H4 (cell line): ENCODE data around the gene CACNA1A. TPM values are rescaled to one million over a fixed set of nuclear protein-coding genes. Genes with fewer than 3 reads are reported as not detected.
"Not testable (repeated sequence)": the region's sequence is repeated elsewhere in the genome, so short reads cannot be mapped to it uniquely, and the experiment has no call there.

Experiments used
- DNase-seq: peaks from one replicate; pipeline ENCODE4 v3.0.0-alpha.2; 2015; ENCODE audit warnings: low spot score
- total RNA-seq: library from RNA; depleted of rRNA; stranded (reverse); fragments of >200 nt; shearing (Covaris generic); gene quantifications from 2 replicates; pipeline ENCODE4 v1.2.3, GENCODE V29; 2014

CACNA1A gene
- total RNA-seq, 1 experiment from 2014 or later, result 0.08 TPM

DNA sequence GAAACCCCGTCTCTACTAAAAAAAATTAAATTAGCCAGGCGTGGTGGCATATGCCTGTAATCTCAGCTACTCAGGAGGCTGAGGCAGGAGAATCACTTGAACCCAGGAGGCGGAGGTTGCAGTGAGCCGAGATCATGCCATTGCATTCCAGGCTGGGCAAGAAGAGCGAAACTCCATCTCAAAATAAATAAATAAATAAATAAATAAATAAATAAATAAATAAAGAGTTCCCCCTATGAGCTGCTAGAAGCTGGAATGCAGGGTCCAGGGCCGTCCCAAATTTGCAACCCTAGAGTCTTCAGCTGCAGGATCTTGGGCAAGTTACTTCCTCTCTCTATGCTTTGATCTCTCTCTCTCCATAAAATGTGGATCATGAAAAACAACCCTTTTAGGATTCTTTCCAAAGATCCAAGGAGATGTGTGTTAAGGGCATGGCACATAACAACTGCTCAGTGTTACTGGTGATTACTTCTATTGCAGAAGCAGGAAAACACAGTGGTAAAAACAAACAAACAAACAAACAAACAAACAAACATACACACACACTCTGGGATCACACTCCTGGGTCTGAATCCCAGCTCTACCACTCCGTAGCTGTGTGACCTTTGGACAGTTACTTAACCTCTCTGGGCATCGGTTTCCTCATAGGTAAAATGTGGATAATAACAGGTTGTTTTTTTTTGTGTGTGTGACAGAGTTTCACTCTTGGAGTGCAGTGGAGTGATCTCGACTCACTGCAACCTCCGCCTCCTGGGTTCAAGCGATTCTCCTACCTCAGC is 78.8 kb downstream of the CACNA1A start:
- no peak for DNase-seq

DNA sequence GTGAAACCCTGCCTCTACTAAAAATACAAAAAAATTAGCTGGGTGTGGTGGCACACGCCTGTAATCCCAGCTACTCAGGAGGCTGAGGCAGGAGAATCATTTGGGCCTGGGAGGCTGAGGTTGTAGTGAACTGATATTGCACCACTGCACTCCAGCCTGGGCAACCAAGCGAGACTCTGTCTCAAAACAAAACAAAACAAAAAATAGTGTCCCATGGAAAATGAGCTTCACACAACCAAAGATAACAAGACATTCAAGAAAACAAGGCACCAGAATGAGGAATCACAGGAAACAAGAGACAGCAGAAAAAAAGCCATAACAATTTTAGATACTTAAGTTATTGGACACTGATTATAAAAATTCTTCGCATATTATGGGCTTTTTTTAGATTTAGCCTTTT is 80.4 kb downstream of the CACNA1A start:
- DNase-seq, result not testable (repeated sequence)

DNA sequence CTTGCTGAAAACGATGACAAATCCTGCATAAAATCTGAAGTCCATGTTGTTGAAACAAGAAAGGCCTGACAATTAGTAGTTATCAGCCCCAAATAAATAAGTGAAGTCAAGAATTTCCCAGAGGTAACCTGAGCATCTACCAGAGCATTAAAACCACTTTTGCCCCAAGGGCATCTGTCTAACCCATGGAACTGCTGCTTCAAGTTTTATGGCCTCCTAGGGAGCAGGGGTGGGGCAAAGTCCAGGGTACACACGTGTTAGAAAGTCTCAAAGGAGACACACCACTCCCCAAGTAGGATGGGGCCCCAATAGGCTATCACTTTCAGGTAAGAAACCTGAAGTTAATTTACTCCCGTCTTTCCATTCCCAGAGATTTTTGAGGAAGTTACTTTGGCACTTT is 81.1 kb downstream of the CACNA1A start:
- no peak for DNase-seq

DNA sequence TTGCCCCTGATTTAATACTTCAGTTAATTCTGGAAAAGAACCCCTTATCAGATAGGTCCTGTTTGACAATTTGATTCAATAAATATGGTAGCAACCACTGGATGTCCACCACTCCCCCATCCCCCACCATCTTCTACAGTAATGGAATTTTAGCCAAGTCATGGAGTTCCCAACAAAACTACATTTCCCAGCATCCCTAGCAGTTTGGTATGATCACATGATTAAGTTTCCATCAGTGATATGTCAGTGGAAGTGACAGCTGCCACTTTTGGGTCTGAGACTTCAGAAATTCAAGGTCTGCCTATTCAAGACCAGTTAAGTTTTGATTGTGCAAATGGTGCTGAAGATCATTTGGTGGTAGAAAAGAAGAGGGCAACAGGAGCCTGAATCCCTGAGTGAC is 85.5 kb downstream of the CACNA1A start:
- DNase-seq, result no peak

GRCh38 chr19:13417054-13417453 is 89.2 kb downstream of the CACNA1A start:
- no peak for DNase-seq

GRCh38 chr19:13411899-13412298 is 94.4 kb downstream of the CACNA1A start:
- no peak for DNase-seq

DNA sequence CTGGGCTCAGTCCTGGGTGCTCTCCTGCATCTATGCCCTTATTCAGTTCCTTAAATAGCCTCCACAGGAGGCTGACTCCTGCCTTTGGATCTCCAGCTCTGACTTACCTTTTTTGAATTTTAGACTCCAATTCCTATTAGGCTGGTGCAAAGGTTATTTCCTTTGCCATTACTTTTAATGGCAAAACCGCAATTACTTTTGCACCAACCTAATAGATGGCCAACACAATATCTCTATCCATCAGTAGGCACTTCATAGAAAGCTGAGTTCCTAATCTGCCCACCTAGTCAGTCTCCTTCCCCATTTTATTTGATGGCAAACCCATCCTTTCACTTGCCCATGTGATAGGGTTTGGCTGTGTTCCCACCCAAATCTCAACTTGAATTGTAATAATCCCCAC is 95.3 kb downstream of the CACNA1A start:
- no peak for DNase-seq

- no peak for DNase-seq
Measured at GRCh38 chr19:13408889-13409518, 97.3 kb downstream of the CACNA1A start.

DNA sequence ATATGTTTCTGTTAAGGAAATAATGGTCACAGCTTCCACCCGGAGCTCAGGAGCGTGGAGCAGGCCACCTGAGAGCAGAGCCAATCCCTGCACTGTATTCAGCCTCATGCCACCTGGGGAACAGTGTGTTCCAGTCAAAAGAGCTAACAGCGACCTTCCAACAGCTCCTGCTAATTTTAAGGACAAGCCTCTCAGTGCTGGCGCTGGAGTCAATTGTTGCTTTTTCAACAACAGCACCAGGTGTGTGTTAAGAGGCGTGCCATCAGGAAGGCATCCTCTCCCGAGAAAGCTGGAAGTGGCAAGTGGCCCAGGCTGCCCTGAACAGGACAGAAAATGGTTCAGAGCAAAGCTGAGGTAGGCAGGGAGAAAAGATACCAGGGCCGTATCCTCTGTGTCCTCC is 102.0 kb downstream of the CACNA1A start:
- no peak for DNase-seq

DNA sequence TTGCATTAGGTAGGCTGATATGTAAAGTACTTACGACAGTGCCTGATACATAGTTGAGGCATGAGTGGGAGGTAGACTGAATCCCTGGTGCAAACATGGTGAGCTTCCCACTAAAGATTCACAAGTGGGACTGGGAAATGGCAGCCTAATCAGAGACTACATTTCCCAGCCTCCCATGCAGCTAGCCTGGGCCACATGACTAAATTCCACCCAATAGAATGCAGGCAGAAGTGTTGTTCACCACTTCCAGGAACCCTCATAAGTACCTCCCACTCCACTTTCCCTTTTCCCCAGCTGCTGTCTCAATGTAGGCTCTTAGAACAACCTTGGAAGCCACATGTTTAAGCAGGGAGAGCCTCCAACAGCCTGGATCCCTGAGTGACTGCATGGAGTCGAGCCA is 104.9 kb downstream of the CACNA1A start:
- DNase-seq, result peak; percentile 57

GRCh38 chr19:13400296-13400695 is 106.0 kb downstream of the CACNA1A start:
- DNase-seq, result no peak

- no peak for DNase-seq
Measured at GRCh38 chr19:13399746-13400145, 106.5 kb downstream of the CACNA1A start.

GRCh38 chr19:13398780-13399726 is 107.2 kb downstream of the CACNA1A start:
- peak; percentile 73 for DNase-seq

GRCh38 chr19:13398182-13398581 is 108.1 kb downstream of the CACNA1A start:
- no peak for DNase-seq

GRCh38 chr19:13396250-13397080 is 109.8 kb downstream of the CACNA1A start:
- peak; percentile 12 for DNase-seq

DNA sequence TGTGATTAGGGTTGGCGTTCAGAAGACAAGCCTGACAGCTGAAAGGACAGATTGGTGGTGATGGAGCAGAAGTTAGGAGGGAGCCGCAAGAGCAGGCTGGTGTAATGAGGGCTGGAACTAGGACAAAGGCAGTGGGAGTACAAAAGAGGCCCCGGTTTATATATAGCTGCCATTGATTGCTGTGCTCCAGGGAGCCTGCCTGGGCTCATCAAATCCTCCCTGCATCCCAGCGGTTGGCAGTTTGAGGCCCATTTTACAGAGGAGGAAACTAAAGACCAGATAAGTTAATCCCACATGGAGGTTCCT is 123.7 kb downstream of the CACNA1A start:
- no peak for DNase-seq

- DNase-seq, result no peak
Measured at GRCh38 chr19:13381827-13382632, 124.2 kb downstream of the CACNA1A start.

DNA sequence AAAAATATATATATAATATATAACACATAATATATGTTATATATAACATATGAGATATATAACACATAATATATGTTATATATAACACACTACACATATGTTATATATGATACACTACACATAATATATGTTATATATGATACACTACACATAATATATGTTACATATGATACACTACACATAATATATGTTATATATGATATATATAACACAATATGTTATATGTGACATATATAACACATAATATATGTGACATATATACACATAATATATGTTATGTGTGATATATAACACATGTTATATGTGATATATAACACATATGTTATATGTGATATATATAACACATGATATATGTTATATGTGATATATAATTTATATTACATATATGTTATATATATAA is 129.7 kb downstream of the CACNA1A start:
- DNase-seq, result no peak

DNA sequence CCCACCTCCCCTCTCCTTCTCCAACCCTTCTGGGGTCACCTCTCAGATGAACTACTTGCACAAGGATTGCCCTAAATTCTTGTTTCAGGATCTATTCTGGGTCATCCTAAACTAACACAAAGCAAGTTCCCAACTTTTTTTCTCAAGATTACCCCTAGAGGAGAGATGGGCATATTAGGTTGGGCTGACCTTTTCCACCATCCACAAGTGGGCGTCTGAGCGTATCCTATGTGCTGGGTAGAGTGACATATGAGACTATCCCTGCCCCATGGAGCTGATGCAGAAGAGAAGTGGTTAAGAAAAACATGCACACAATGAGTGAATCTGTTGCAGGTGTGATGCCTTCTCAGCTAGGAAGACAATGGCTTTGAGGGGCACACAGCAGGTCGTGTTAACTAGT is 132.7 kb downstream of the CACNA1A start:
- no peak for DNase-seq

DNA sequence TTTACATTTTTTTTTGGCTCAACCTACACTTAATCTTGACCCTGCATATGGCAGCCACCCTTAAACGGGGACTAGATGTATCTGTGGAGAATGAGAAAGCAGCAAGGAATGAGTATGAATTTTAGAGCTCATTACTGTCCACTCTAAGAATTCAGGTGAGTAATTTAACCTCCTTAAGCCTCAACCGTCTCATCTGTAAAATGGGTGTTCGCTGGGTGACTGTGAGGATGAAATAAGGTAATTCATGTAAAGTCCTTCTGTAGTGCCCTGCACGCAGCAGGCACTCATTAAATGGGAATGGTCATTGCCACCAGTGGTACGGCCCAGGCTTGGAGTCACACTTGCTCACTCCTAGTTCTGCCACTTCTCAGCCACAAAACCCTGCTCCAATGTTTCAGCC is 135.3 kb downstream of the CACNA1A start:
- no peak for DNase-seq
